GM12878 (cell line): Measurements from ENCODE around the gene THAP11.

Experiments used
- BHLHE40 ChIP-seq, 2 experiments: fragments of 450-650 bp in 1 of 2; IDR thresholded peaks; 2 replicates each; pipeline ENCODE4 v1.6.1; 2011 to 2017; ENCODE audit warnings: low read depth in 2 of 2, borderline replicate concordance in 1 of 2, improper control_type of control experiment in 1 of 2, low read length in 1 of 2, mild to moderate bottlenecking in 1 of 2
- CBX3 ChIP-seq: fragments of 200-600 bp; sonication (generic); IDR thresholded peaks from 2 replicates; pipeline ENCODE4 v1.6.1; 2016; ENCODE audit warnings: low read depth, borderline replicate concordance
- EP300 ChIP-seq, 2 experiments: fragments of 150-350 bp in 1 of 2; IDR thresholded peaks; 2 replicates each; pipeline ENCODE4 v1.6.1; 2011 to 2012; ENCODE audit warnings: low read depth in 2 of 2, low read length in 2 of 2, borderline replicate concordance in 1 of 2, improper control_type of control experiment in 1 of 2, inconsistent platforms in 1 of 2; ENCODE audit not compliant: control insufficient read depth in 1 of 2
- FOXM1 ChIP-seq: IDR thresholded peaks from 2 replicates; pipeline ENCODE4 v1.6.1; 2012; ENCODE audit warnings: low read depth, mild to moderate bottlenecking, inconsistent platforms, low read length, moderate library complexity
- MTA3 ChIP-seq: IDR thresholded peaks from 2 replicates; pipeline ENCODE4 v1.6.1; 2012; ENCODE audit warnings: low read length, inconsistent platforms, borderline replicate concordance
- POLR2A ChIP-seq: IDR thresholded peaks from 2 replicates; pipeline ENCODE4 v1.6.1; 2011; ENCODE audit warnings: low read depth, mild to moderate bottlenecking, low read length
- RFX5 ChIP-seq: IDR thresholded peaks from 2 replicates; pipeline ENCODE4 v1.6.1; 2011; ENCODE audit warnings: low read depth, low read length, improper control_type of control experiment
- SMC3 ChIP-seq: IDR thresholded peaks from 2 replicates; pipeline ENCODE4 v1.6.1; 2011; ENCODE audit warnings: low read length, improper control_type of control experiment, borderline replicate concordance
- TCF12 ChIP-seq: IDR thresholded peaks from 2 replicates; pipeline ENCODE4 v1.6.1; 2011; ENCODE audit warnings: low read depth, mild to moderate bottlenecking, low read length
- TF ChIP-seq, protein P1 (sequence below): fragments of 450-650 bp; IDR thresholded peaks from 2 replicates; pipeline ENCODE4 v1.6.1; 2017; ENCODE audit warnings: antibody characterized with exemption, mild to moderate bottlenecking, moderate library complexity
- TF ChIP-seq, protein P2 (sequence below): IDR thresholded peaks from 2 replicates; pipeline ENCODE4 v1.6.1; 2012; ENCODE audit warnings: mild to moderate bottlenecking, low read depth, low read length
- TF ChIP-seq, protein P3 (sequence below): IDR thresholded peaks from 2 replicates; pipeline ENCODE4 v1.6.1; 2012; ENCODE audit warnings: low read length, inconsistent platforms

DNA sequence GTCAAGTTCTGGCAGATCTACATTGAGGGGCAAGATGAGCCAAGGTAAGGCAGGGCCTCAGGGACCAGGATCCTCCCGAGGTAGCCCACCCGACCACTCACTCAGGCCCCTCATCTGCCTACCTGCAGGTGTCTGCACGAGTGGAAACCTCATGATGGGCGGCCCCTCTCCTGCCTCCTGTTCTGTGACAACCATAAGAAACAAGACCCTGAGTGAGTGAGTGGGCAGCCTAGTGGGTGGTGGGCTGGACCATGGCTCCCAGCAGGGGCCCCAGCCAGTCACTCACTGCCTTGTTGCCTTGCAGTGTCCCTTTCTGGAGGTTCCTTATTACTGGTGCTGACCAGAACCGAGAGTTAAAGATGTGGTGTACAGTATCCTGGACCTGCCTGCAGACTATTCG is 36.1 kb downstream of the THAP11 start:
- no peak for TF ChIP-seq FOXM1
- no peak for TF ChIP-seq CBX3
- no peak for TF ChIP-seq BHLHE40 (IDR thresholded peaks at IDR 0.05; ENCODE audit: borderline replicate concordance in 1 of 2, low read depth in 2 of 2, low read length in 1 of 2)
- no peak for TF ChIP-seq EP300 (IDR thresholded peaks at IDR 0.05; ENCODE audit: borderline replicate concordance in 1 of 2, control insufficient read depth in 1 of 2, low read depth in 2 of 2, low read length in 2 of 2)
- no peak for TF ChIP-seq MTA3
- TF ChIP-seq POLR2A, result no peak
- no peak for TF ChIP-seq RFX5
- no peak for TF ChIP-seq SMC3
- TF ChIP-seq TCF12, result no peak
- TF ChIP-seq, protein P1, sequence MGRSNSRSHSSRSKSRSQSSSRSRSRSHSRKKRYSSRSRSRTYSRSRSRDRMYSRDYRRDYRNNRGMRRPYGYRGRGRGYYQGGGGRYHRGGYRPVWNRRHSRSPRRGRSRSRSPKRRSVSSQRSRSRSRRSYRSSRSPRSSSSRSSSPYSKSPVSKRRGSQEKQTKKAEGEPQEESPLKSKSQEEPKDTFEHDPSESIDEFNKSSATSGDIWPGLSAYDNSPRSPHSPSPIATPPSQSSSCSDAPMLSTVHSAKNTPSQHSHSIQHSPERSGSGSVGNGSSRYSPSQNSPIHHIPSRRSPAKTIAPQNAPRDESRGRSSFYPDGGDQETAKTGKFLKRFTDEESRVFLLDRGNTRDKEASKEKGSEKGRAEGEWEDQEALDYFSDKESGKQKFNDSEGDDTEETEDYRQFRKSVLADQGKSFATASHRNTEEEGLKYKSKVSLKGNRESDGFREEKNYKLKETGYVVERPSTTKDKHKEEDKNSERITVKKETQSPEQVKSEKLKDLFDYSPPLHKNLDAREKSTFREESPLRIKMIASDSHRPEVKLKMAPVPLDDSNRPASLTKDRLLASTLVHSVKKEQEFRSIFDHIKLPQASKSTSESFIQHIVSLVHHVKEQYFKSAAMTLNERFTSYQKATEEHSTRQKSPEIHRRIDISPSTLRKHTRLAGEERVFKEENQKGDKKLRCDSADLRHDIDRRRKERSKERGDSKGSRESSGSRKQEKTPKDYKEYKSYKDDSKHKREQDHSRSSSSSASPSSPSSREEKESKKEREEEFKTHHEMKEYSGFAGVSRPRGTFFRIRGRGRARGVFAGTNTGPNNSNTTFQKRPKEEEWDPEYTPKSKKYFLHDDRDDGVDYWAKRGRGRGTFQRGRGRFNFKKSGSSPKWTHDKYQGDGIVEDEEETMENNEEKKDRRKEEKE, result no peak
- TF ChIP-seq, protein P2, sequence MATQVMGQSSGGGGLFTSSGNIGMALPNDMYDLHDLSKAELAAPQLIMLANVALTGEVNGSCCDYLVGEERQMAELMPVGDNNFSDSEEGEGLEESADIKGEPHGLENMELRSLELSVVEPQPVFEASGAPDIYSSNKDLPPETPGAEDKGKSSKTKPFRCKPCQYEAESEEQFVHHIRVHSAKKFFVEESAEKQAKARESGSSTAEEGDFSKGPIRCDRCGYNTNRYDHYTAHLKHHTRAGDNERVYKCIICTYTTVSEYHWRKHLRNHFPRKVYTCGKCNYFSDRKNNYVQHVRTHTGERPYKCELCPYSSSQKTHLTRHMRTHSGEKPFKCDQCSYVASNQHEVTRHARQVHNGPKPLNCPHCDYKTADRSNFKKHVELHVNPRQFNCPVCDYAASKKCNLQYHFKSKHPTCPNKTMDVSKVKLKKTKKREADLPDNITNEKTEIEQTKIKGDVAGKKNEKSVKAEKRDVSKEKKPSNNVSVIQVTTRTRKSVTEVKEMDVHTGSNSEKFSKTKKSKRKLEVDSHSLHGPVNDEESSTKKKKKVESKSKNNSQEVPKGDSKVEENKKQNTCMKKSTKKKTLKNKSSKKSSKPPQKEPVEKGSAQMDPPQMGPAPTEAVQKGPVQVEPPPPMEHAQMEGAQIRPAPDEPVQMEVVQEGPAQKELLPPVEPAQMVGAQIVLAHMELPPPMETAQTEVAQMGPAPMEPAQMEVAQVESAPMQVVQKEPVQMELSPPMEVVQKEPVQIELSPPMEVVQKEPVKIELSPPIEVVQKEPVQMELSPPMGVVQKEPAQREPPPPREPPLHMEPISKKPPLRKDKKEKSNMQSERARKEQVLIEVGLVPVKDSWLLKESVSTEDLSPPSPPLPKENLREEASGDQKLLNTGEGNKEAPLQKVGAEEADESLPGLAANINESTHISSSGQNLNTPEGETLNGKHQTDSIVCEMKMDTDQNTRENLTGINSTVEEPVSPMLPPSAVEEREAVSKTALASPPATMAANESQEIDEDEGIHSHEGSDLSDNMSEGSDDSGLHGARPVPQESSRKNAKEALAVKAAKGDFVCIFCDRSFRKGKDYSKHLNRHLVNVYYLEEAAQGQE, result no peak
- TF ChIP-seq, protein P3, sequence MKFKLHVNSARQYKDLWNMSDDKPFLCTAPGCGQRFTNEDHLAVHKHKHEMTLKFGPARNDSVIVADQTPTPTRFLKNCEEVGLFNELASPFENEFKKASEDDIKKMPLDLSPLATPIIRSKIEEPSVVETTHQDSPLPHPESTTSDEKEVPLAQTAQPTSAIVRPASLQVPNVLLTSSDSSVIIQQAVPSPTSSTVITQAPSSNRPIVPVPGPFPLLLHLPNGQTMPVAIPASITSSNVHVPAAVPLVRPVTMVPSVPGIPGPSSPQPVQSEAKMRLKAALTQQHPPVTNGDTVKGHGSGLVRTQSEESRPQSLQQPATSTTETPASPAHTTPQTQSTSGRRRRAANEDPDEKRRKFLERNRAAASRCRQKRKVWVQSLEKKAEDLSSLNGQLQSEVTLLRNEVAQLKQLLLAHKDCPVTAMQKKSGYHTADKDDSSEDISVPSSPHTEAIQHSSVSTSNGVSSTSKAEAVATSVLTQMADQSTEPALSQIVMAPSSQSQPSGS, result no peak
